GM13977 (cell line): ENCODE data around the gene FADS2.

Source experiments
- DNase-seq: peaks from one replicate; pipeline ENCODE4 v3.0.0; 2012; ENCODE audit warnings: low spot score
- in situ Hi-C: fragments of 300-500 bp; cut with MboI; formaldehyde crosslinking; loops from one replicate; pipeline ENCODE4 v1.12.0; 2022; ENCODE audit warnings: low sequenced_read_pairs, low pct_unique_long_range_greater_than_20kb, mixed read lengths, inconsistent platforms; ENCODE audit not compliant: unreplicated experiment
- TF ChIP-seq, protein P1 (sequence below): IDR thresholded peaks from 2 replicates; pipeline ENCODE4 v1.5.1; 2012; ENCODE audit warnings: mild to moderate bottlenecking, control low read depth; ENCODE audit not compliant: insufficient read depth; ENCODE audit errors: extremely low read depth, missing control alignments

Gene FADS2

DNA sequence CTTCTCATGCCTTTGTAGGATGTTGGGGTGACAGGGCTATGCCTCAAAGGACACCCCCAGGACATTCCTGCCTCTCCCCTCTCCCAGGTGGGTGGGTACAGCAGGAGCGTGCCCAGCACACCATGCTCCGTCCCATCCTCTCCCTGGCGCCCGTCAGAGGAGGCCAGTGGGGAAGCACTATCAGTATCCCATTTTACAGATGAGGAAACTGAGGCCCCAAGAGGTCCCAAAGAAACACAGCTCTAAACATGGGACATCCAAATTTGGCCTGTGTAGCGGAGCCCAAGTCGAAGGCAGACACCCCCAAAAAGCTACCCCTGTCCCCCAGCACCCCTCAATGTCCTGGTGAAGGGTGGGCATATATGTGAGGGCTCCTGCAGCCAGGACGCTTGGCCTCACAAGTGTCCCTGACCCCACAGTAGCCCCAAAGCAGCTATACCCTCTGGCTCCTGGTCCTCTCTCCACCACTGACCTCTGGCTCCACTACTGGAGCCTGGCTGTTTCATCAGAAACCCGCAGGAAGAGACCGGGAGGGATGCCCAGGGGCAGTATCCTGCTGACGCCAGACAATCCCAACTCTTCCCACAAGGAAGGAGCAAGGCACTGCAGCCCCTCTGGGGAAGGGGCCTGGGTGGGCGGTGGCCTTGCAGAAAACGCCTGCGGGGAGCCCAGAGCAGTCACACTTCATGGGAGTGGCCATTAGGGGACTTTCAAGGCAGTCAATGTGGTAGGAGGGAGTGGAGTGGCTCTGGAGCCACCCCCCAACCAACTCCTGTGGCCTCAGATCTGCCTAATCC, 57.9 kb downstream of the FADS2 start:
- DNase-seq = no peak
- in situ Hi-C loops = loop anchor here (10.0 kb wide), 1 partner anchor 189 kb away; no protein-coding TSS in a partner anchor
- TF ChIP-seq, protein P1, sequence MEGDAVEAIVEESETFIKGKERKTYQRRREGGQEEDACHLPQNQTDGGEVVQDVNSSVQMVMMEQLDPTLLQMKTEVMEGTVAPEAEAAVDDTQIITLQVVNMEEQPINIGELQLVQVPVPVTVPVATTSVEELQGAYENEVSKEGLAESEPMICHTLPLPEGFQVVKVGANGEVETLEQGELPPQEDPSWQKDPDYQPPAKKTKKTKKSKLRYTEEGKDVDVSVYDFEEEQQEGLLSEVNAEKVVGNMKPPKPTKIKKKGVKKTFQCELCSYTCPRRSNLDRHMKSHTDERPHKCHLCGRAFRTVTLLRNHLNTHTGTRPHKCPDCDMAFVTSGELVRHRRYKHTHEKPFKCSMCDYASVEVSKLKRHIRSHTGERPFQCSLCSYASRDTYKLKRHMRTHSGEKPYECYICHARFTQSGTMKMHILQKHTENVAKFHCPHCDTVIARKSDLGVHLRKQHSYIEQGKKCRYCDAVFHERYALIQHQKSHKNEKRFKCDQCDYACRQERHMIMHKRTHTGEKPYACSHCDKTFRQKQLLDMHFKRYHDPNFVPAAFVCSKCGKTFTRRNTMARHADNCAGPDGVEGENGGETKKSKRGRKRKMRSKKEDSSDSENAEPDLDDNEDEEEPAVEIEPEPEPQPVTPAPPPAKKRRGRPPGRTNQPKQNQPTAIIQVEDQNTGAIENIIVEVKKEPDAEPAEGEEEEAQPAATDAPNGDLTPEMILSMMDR = no peak

DNA sequence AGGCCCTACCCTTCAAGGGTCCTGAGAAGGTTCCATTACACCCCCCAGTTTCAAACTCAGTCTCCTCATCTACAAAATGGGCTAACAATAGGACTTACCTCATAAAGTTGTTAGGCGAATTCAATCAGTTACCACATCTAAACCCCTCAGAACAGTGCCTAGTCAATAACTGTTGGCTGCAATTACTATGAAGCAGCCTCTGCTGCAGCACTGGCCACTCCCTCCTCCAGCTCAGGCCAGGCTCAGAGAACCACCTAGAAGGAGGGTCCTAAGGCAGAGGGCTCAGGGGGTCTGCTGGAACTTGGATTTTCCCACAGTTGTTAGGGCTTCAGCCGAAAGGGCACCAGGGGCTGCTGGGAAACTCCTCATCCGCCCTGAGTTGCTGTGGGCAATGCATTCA, 58.5 kb downstream of the FADS2 start:
- TF ChIP-seq, protein P1 = no peak
- DNase-seq = no peak
- in situ Hi-C loops = loop anchor here (10.0 kb wide), 1 partner anchor 188 kb away; no protein-coding TSS in a partner anchor

DNA sequence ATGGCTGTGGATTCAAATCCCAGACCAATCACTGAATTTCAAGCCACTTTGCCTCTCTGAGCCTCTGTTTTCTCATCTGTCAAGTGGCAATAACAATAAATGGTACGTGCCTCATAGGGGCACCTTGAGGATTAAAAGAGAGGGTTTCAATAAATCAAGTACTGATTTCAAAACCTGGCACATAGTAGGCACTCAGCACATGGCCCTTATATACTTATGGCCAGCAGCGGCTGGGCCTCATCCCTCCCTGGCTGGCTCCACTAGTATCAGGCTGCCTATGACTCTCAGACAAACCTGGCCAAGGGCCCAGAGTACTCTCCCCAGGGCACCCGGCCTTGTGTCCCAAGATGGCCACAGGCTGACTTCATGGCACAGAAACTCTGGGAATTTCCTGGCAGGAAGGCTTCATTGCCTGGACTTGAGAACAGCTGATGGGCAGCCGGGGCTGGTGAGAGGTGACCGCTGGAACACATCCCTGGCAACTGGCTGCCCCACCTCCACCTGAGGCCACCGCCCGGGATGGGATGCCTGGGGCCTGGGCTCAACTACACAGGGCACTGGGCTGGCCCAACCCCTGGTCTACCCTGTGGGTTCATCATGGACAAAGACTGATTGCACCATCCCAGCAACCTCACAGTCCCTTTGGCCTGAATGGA, 59.9 kb downstream of the FADS2 start:
- no peak for DNase-seq
- in situ Hi-C loops = loop anchor here (10.0 kb wide), 1 partner anchor 187 kb away; no protein-coding TSS in a partner anchor

DNA sequence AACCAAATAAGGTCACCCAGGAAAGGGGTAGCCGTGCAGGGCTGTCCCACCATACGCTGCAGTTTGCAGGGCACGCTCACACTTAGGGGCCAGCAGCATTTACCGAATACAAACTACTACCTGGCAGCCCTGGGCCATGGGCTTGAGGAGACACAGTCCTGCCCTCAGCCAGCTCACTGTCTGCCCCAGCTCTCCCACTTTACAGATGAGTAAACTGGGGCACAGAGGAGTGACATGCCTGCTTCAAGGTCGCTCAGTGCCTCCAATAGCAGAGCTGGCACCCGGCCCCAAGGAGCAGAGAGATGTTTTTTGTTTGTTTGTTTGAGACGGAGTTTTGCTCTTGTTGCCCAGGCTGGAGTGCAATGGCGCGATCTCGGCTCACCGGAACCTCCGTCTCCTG, 60.5 kb downstream of the FADS2 start:
- no peak for DNase-seq
- in situ Hi-C loops = loop anchor here (10.0 kb wide), 1 partner anchor 186 kb away; no protein-coding TSS in a partner anchor
- TF ChIP-seq, protein P1 = no peak

More for the DNA sequence above, 59.9 kb downstream of the FADS2 start:
- TF ChIP-seq, protein P1 = no peak

DNA sequence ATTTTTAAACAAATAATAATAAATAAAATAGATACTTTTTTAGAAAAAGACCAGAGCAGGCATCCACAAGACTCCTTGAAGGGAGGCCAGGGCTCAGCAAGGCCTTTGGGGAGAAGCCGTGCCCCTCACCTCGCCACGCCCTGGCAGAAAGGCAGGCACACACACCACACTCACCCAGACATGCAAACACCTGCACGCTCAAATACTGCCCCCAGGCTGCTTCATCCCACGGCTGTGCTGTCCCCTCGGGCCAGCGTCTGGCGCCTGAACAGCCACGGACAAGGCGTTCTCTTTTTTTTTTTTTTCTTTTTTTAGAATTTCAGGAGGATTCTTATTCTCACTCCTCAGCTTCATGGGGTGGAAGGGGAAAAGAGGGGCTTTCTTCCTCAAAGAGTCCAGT, 61.7 kb downstream of the FADS2 start:
- no peak for DNase-seq
- TF ChIP-seq, protein P1 = no peak
- in situ Hi-C loops = loop anchor here (10.0 kb wide), 1 partner anchor 185 kb away; no protein-coding TSS in a partner anchor

DNA sequence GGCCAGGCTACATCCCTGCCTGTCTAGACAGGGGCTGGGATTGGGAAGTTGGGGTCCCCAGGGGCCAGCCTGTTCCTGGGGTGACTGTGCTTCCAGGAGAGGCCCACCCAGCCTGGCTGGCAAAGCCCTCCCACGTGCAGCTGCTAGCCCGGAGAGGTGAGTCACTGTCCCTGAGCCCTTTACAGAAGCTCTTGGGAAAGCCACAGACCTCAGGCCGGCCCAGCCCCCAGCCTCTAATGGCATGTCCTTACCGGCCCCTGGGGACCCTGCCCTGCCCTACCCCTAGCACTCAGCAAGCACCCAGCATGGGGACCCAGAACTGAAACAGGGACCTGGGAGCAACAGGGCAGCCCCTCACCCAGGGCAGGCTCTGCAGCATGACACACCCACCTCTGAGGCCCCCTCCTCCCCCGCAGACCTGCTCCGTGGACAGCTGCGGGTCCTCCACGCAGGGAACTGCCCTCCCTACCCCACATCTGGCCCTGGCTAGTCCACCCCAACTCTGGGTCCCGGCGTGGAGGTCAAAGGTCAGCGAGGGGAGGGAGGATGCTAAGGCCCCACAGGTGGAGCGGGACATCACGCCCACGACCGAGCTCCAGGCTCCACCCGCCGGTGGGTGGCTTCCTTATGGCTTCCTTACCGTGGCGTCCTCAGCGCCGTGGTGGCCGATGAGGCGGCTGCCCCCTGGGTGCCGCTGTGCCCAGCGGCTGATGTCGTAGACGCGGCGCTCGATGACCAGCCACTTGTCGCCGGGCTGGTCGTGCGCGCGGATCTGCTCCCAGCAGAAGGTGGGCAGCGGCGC, 62.6 kb downstream of the FADS2 start:
- no peak for DNase-seq
- in situ Hi-C loops = no loop called here
- TF ChIP-seq, protein P1 = peak; percentile 7
